GM12878 (cell line): ENCODE measurements around the gene PITPNM1.
"Not testable (repeated sequence)": the region's sequence is repeated elsewhere in the genome, so short reads cannot be mapped to it uniquely, and the experiment has no call there.

Experiments used
- BRCA1 ChIP-seq: IDR thresholded peaks from 2 replicates; pipeline ENCODE4 v1.6.1; 2011; ENCODE audit warnings: low read depth, low read length, improper control_type of control experiment
- CEBPZ ChIP-seq: fragments of 150-350 bp; IDR thresholded peaks from 2 replicates; pipeline ENCODE4 v1.6.1; 2016; ENCODE audit warnings: low read depth, low read length
- CTCF ChIP-seq, 3 experiments: IDR thresholded peaks in 2 of 3; conservative IDR thresholded peaks in 1 of 3; 2 replicates each; pipeline ENCODE4 v1.5.1; 2011; ENCODE audit warnings: low read depth in 3 of 3, low read length in 3 of 3, mild to moderate bottlenecking in 3 of 3, control low read depth in 2 of 3, moderate library complexity in 2 of 3, inconsistent platforms in 1 of 3, mixed read lengths in 1 of 3; ENCODE audit not compliant: control insufficient read depth in 2 of 3, insufficient read depth in 1 of 3; ENCODE audit errors: extremely low read depth in 1 of 3
- MEF2B ChIP-seq: fragments of 450-650 bp; IDR thresholded peaks from 2 replicates; pipeline ENCODE4 v1.6.1; 2018; ENCODE audit warnings: mild to moderate bottlenecking, moderate library complexity; ENCODE audit not compliant: partially characterized antibody, poor library complexity, severe bottlenecking
- MYC ChIP-seq: IDR thresholded peaks from 2 replicates; pipeline ENCODE4 v1.6.1; 2011; ENCODE audit warnings: mild to moderate bottlenecking, low read length, moderate library complexity, inconsistent platforms; ENCODE audit not compliant: insufficient read depth, insufficient replicate concordance, insufficient read length, severe bottlenecking
- RAD51 ChIP-seq: fragments of 450-650 bp; IDR thresholded peaks from 2 replicates; pipeline ENCODE4 v1.6.1; 2016; ENCODE audit warnings: moderate library complexity, mild to moderate bottlenecking, inconsistent platforms
- SIX5 ChIP-seq: IDR thresholded peaks from 2 replicates; pipeline ENCODE4 v1.6.1; 2011; ENCODE audit warnings: mild to moderate bottlenecking, low read depth, low read length, moderate library complexity; ENCODE audit not compliant: severe bottlenecking
- STAT1 ChIP-seq: fragments of 450-650 bp; conservative IDR thresholded peaks from 2 replicates; pipeline ENCODE4 v1.6.1; 2014; ENCODE audit warnings: antibody characterized with exemption, mild to moderate bottlenecking
- TAF1 ChIP-seq: IDR thresholded peaks from 2 replicates; pipeline ENCODE4 v1.6.1; 2011; ENCODE audit warnings: mild to moderate bottlenecking, low read depth, low read length, borderline replicate concordance
- YBX1 ChIP-seq: fragments of 450-650 bp; IDR thresholded peaks from 2 replicates; pipeline ENCODE4 v1.6.1; 2016; ENCODE audit warnings: antibody characterized with exemption
- ZBTB4 ChIP-seq: fragments of 450-650 bp; formaldehyde crosslinking; IDR thresholded peaks from 2 replicates; pipeline ENCODE4 v1.4.0; 2022; ENCODE audit warnings: mild to moderate bottlenecking, moderate library complexity

GRCh38 chr11:67548112-67548511 lies 42.9 kb upstream of the PITPNM1 start:
- not testable (repeated sequence) for TF ChIP-seq CEBPZ; TAF1; SIX5; MYC; STAT1; YBX1; RAD51; CTCF (IDR thresholded peaks at IDR 0.05 in 2 of 3, conservative IDR thresholded peaks at IDR 0.05 in 1 of 3; ENCODE audit: control insufficient read depth in 2 of 3, extremely low read depth in 1 of 3, insufficient read depth in 1 of 3, low read depth in 3 of 3, low read length in 3 of 3); MEF2B; BRCA1; ZBTB4
